HCEC 1CT (cell line): ENCODE measurements around the gene FHAD1.
A peak's percentile ranks its signal among the peaks of the same experiment; 100 is the strongest.

ENCODE experiments used
- DNase-seq: peaks from one replicate; pipeline ENCODE4 v3.0.0-alpha.2; 2017

The FHAD1 gene

DNA sequence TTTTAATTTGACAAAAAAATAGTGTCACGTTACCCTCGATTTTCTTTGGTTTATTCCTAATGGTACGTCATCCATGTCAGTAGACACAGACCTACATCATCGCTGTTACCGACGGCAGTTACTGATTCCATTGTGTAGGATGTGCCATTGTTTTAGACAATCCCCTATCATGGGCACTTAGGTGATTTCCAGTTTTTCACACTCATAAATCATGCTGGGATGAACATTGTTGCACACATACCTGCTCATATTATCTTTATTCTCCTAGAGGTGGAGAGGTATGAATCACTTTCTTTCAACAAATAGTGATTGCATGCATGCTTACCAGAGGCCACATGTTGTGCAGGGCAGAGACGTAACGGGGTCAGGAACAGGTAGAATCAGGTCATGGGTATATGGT is 83.0 kb downstream of the FHAD1 start:
- no peak for DNase-seq

DNA sequence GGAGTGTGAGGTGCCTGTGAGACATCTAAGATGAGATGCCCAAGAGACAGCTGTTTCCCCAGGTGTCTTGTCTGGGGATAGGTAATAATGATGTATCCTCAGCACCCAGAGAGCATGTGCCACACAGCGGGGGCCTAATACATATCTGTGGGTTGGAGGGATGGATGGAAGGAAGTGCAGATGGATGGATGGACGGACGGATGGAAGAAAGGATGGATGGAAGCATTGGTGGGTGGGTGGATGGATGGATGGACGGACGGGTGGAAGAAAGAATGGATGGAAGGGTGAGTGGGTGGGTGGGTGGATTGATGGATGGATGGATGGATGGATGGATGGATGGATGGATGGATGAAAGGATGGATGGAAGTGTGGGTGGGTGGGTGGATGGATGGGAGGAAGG is 84.2 kb downstream of the FHAD1 start:
- DNase-seq, result no peak

DNA sequence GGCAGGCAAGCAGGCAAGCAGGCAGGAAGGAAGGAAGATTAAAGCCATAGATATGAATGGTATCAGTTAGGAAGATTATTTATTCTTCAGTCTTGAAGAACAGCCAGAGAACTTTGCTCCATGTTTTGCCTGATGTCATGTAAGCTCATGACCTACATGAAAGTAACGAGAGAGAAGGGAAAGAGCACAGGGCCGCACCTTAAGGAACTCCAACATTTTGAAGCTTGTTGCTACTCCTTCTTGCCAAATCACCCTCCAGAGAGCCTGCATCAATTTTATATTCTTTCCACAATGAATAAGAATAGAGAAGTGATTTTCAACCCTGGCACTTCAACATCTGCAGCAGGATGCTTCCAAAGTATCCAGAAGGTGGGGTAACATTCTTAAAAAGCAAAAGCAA is 84.7 kb downstream of the FHAD1 start:
- no peak for DNase-seq

DNA sequence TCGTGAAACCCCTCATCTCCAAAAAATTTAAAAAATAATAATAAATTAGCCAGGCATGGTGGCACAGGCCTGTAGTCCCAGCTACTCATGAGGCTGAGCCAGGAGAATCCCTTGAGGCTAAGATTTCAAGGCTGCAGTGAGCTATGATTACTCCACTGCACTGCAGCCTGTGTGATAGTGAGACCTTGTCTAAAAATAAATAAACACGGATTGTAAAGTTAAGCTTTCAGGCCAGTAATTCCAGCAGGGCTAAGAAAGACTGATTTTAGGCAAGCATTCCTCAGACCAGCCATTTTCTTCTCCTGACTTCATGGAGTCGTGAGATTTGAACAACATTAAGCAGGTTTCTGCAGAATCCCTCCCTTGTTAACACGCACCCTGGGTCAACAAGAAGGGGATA is 85.5 kb downstream of the FHAD1 start:
- DNase-seq, result no peak

DNA sequence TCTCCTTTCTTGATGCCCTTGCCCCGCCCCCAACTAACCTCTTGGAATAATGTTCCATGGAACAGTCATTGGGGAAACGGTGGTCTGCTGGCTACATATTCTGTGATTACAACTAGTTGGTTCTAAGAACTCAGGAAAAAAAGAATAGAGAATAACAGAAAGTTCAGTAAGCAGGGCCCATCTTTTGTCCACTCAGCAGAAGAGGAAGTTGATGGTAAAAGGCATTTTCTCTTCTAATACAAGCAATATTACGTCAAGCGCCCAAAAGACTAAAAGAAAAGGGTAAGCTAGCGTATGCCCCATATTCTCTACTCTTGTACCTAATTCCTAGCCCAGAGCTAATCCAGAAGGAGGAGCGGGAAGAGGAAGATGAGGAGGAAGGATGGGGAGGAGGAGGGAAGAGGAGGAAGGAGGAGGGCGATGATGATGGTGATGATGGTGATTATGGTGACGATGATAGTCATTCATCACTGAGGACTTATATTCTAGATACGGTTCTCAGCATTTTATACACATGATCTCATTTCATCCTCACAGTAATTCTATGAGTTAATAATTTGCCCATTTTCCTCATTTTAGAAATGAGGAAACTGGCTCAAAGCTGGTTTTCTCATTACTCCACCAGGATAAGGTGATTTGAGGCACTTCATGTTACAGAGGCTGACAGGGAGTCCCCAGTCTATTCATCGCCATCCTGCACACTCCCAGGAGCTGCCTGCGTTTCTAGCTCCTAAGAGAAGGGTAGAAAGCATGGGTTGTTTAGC is 86.1 kb downstream of the FHAD1 start:
- no peak for DNase-seq

DNA sequence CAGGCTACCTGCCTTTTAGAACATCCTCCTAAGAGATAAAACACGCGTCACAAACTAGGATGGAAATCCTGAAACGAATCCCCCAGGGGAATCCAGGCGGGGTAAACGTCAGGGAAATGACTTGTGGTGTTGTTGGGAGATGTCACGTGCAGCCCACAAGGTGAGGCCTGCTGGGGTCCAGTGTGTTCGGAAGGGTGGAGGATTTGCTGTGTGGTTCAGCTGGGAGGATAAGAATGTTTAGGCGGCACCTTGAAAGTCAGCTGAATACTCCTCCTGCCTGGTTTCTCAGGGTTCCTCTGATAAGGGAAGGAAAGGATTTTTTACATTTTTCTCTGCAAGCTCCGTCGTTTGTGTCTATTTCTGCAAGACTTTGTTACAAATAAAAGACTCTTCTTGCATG is 88.0 kb downstream of the FHAD1 start:
- DNase-seq, result no peak

DNA sequence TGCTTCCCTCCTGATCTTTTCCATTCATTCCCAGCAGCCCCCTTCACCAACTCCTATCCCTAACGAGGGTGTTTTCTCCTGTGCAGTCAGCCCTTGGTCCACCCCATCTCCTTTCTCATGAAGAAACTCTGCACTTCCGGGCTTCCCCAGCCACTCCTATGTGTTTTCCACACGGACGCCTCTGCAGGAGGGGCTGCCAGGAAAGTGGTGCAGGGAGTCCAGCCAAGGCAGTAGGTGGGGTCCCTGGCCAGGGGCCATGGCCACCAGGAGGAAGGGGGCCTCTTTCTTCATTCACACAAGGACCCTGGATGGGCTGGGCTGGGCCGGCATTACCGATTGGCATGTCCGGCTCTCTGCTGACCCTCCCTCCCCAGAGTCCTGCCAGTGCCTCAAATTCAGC is 89.8 kb downstream of the FHAD1 start:
- no peak for DNase-seq

DNA sequence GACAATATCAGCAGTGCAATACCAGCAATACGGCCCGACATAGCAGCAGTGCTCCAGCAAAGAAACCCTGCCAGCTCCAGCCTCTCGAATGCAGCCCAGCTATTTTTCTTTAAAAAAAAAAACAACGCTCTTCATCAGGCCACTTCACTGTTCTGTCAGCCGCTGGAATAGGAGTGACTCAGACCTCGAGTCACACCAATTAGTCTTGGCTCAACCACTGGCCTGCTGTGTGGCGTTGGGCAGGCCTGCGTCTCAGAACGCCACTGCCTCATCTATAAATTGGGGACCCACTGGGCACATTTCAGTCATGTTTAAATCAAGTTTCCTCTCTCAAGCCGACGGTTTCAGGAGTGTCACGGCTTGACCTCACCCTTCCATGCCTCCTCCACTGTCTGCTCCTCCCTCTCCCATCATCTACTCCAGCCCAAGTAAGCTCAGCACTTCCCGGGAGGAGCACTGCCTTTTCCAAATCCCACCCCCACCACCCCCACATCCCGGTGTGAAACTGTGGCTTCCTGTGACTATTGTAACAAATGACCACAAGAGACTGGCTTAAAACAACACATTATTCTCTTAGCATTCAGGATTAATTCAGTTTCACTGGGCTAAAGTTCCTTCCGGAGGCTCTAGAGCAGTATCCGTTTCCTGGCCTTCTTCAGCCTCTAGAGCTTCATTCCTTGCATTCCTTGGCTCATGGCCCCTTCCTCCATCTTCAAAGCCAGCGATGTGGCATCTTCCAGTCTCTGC is 90.8 kb downstream of the FHAD1 start:
- DNase-seq, result peak; percentile 88

DNA sequence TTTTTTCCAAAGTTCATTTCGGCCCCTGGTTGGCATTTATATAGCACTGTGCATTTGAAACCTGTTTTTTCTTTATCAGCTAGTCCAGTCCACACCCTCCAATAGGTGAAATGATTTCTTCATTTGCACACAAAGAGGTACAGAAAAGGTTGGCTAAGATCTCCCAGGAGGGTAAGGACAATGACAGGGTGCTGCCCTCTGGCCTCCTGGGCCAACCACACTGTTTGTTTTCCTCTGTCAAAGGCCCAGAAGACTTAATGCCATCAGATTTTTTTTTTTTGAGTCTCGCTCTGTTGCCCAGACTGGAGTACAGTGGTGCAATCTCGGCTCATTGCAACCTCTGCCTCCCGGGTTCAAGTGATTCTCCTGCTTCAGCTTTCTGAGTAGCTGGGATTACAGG is 92.5 kb downstream of the FHAD1 start:
- DNase-seq, result no peak

DNA sequence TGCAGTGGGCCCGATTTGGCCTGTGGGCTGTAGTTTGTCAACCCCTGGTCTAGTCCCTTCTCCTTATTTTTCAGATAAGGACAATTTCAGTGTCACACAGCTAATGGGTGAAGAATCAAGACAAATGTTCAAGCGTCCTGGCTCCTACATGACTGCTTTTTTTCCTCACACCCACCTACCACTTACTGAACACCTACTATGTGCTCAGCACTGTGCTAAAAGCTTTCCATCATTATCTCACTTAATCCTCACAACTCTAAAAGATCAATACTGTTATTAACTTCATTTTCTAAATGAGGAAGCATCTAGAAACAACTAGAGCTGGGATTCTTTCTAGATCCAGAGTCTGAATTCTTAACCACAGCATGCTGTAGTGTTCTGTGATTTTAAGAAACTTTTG is 94.2 kb downstream of the FHAD1 start:
- DNase-seq, result no peak

DNA sequence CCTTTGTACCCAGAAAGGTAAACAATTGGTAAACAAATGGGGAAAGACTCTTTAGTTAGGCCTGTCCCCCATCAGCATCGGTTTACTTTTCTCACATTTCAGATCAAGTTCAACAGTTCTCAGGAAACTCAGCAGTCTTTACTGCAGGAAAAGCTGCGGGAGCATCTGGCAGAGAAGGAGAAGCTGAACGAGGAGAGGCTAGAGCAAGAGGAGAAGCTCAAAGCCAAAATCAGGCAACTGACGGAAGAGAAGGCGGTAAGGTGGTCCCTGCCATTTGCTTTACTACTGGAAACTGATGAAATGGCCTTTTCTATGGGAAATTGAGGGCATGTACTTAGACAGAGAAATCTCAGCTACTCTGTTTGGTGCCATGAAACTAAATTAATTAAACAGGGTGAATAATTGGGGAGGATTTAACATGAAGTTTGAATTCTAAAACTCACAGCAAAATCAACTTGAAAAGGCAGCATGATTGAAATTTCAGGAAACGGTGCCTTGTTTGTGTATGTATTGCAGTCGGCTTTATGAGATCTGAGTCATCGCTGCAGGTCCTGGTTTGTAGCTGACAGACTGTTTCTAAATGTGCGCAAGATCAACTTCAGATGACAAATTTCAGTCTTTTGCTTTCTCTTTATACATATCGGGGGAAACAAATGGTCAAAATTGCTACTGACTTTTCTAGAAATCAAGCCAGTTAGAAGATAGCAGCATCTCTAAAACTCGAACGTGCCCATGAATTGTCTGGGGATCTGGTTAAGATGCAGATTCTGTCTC is 94.8 kb downstream of the FHAD1 start:
- peak; percentile 60 for DNase-seq

DNA sequence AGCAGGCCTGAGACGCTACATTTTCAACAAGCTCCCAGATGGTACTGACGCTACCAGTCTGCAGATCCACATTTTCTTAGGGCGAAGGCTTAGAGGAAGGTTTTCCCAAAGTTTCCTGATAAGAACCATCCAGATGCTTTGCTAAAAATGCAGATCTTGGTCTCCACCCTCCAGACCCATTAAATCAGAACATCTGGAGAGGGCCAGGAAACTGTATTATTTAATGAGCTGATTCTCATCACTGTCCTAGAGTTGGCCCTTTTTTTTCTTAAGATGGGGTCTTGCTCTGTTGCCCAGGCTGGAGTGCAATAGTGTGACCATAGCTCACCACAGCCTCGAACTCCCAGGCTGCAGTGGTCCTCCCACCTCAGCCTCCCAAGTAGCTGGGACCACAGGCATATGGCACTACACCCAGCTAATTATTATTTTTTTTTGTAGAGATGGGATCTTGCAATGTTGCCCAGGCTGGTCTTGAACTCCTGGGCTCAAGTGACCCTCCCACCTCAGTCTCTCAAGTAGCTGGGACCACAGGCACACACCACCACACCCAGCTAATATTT is 95.5 kb downstream of the FHAD1 start:
- DNase-seq, result no peak

DNA sequence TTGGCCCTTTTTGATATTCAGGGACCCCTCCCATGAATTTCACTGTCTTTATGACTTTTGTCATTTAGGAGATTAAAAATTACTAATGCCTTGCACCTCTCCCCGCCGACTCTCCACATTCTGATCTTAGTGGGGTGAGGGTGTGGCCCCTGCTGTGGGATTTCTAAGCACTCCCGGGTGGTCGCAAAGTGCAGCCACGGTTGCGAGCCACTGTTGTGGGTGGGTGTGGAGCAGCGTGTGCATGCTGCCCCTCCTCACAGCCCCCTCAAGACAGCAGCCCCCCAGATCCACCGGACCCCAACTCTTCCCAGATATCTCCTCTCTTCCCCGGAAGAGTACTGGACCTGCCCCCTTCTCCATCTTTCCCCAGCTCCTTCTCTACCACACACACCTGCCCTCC is 96.1 kb downstream of the FHAD1 start:
- no peak for DNase-seq

DNA sequence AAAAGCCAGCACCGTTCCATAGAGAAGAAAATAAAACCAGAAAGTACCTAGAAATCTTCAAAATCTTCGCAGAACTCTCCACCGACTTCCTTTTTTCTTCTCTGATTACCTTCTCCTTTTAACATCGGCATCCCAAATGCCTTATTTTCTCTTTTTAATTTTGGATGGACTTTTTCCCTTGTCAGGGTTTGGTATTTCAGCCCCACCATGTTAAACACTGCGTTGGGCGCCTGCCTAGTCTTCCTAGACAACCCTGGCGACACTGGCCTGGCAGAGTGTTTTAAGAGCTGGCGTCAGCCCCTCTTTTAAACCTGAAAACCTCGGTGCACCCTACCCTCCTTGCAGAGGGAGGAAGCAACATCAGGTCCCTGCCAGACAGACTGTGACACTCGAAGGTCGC is 96.7 kb downstream of the FHAD1 start:
- no peak for DNase-seq

DNA sequence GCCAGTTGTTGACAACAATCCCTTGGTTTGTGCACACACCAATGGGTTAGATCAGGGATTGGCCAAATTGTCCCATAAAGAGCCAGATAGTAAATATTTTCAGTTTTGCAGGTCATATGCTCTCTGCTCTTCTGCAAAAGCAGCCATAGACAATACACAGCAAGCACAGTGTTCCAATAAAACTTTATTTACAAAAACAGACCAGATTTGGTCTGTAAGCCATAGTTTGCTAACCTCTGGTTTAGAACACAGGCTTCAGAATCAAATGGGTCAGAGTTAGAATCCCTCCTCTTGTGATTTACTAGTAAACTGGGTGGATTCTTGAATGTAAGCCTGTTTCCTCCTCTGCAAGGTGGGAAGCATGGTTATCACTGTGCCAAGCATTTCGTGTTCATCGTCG is 97.4 kb downstream of the FHAD1 start:
- DNase-seq, result no peak

DNA sequence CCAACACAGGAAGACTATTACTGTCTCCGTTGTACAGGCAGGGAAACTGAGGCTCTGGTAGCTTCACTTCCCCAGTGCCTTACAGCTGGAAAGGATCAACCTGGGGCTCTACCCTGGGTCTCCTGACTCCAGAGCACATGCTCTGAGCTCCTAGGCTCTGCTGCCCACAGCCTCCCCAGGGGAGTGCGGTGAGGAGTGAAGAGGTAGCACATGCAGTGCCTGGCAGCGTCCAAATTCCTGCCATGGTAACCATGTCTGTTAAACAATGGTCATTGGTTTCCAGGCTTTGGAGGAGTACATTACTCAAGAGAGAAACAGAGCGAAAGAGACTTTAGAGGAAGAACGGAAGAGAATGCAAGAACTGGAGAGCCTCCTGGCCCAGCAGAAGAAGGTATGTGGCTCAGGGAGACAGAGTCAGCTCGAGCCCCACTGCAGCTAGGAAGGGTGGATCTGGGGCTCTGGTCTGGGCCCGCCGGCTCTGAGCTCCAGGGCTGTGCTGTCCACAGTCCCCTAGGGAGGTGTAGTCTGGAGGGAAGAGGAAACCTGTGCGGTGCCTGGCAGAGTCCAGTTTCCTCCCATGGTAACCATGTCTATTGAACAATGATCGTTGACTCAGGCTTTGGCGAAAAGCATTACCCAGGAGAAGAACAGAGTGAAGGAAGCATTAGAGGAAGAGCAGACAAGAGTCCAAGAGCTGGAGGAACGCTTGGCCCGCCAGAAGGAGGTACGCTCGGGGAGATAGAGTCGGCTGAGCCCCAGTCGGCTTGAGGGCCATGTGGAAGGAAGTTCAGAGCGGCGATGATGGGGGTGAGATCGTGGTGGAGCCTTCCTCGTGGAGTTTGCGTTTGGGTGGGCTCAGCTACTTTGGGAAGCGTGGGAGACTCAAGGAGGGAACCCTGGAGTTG is 98.0 kb downstream of the FHAD1 start:
- DNase-seq, result no peak

DNA sequence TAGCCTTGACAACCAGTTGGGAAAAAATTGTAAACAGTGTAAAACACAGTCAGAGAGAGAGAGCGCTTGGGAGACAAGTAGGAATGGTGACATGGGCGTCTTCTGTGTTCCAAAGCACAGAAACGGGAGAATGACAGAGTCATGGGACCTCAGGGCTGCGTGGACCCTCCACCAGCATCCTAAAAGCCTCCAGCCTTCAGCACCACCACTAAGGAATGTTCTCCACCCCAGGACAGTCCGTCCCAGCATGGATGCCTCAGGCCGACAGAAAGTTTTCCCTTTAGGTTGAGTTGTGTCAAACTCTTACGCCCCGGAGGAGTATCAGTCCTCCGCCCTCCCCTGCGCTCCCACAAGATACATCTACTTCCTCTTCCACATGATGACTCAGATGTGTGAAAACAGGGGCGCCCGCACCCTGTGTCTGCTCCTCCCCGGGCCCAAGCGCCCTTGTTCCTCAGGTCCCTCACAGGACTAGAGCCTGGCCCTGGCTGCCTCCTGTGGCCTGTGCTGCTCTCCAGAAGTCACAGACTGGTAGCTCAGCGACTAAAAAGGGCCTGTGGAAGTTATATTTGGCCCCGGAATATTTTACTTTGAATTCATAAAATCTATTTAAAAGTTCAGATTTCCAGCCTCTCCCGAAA is 98.8 kb downstream of the FHAD1 start:
- no peak for DNase-seq

DNA sequence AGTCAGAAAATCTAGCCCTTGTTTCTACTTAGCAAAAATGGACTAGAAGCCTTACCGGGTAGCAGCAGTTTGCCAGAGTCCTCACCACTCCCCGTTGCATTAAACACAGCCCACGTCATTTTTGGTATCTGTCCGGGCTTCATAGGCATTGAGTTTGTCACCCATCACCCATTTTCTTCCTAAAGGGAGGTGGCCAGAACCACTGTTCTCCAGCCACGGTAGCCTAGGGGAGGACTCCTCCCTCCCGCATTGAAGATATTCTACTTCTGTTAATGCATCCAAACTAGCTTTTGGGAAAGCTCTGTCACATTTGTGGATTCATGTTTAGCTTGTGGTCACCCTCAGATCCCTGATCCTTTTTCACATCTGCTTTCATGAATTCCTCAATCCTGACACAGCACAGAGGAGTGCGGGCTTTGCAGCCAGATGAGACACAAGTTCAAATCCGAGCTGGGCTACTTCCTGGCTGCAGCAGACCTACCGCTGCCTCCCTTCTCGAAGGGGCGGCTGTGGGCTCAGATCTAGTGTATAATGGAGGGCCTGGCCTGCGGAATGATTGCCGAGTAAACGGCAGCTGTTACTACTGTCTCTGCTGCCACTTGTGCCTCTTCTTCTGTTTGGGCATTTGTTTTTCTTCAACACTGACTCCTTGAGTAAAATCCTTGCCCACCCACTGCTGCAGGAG is 99.5 kb downstream of the FHAD1 start:
- no peak for DNase-seq

DNA sequence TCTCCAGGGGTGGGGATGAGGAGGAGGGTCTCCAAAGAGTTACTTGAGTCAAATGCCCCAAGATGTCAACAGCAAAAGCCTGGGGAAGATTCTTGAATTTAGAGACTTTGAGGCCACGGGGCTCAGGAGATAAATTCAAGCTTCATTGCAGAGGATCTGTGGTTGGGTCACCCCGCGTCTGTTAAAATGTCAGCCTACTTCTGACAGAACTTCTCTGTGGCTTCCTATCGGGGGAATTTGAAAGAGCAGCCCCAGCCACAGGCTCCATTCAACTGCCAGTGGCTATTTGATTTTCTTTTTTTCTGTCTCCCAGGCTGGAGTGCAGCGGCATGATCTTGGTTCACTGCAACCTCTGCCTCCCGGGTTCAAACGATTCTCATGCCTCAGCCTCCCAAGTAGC is 100.2 kb downstream of the FHAD1 start:
- no peak for DNase-seq

DNA sequence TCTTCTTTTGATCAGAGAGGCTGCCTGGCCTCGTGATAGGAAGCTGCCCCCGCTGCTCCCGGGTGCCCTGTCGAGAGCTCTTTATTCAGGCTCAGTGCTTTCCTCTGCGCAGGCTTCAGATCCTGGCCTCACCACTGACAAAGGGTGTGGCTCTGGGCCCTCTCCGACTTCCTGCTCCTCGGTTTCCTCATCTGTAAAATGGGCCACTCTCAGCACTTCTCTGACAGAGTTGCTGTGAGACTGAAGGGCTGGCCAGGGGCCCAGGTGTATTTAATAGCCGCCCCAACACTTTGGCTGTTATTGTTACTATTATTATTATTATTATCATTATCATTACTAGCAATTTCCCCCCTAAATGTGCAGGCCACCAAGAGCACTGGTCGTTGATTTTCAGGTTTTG is 101.6 kb downstream of the FHAD1 start:
- no peak for DNase-seq

DNA sequence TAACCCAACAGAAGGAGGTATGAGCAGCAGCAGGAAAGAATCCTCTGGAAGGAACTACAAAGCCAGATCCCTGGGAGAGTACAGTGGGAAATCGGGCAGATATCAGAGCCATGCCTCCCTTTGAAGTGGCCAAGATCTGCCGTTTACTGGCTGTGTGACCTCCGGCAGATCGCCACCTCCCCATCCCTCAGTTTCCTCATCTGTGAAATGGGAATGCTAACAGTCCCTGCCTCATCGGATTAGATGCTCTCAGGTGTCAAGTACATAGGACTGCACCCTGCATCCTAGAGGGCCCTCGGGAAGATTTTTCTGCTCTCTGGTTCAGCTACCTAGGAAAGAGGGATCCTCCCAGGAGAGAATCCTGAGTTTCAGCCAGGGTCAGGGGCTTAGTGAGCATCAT is 102.1 kb downstream of the FHAD1 start:
- no peak for DNase-seq
